Activated effector memory CD4-positive, alpha-beta T cell treated with Interleukin-2 at 50 U/mL for 16 hours (primary cell): ENCODE results near the gene STC2.

Source experiments
- DNase-seq: peaks from one replicate; pipeline ENCODE4 v3.0.0-alpha.2; 2020

The STC2 gene

DNA sequence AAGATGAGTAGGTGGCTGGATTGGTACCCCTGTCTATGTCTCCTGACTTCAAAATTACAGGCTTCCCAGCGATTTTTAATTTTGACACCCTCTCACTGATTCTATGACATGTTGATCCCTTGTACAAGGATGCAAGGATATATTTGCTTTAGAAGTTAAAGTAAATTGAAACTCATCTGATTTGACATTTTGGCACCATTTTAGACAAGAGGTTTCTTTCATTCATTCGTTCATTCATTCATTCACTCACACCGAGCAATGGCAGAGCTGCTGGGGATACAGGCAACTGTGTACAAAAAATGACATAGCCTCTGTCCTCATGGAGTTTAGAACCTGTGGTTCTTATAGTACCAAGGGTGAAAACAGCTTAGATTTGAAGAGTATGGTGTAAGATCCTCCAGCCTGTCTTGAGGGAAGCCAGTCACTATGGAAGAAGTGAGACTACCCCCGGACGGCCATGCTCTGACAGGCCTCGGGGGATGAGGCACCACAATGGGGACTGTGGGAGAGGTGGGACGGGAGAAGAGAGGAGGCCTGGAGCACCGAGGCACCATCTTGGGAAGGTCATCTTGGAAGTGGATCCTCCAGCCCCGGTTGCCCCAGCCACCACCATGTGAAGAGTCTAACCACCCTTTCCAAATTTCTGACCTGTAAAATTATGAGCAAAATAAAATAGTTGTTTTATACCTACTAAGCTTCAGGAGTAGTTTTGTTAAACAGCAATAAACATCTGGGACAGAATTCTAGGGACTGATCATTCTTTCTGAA is 16.2 kb downstream of the STC2 start:
- no peak for DNase-seq

DNA sequence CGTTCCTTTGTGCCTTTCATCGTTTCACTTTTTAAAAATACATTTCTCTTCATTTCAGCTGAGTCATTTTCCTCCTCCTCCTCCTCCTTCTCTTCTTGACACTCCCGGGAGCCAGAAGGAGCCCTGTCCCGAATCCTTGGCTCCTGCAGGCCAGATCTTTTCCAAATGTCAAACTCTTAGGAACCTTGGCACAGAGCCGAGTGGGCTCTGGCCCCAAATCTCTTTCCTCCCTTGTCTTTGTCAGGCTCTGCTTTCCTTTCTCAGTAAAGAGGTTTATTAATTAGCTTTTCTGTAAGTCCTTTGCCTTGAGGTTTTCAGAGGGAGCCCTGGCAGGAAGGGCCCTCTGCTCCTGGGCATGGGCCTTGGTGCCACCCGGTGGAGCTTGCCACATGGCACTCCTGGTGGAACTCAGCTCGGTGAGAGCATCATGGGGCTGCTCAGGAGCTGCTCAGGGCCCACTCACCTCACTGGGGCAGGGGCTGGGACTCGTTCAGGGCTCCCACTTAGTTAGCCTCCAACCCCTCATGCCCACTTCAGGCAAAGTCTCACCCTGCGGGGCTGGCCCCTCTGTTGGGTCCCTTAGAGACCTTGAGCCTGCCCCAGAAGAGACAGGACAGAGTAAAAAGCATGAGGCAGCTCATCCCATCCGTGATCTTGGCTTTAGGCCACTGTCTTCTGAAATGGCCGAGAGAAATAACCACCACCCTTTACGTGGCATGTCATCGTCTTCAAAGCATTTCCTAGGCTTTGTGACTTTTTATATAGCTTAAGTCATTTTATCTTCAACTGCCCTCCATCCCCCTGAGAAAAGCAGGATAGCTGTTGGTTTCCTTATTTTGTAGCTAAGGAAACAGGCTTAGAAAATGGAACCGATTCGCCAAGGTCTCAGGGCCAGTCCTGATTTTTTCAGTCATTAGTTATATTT is 17.1 kb downstream of the STC2 start:
- DNase-seq: no peak

DNA sequence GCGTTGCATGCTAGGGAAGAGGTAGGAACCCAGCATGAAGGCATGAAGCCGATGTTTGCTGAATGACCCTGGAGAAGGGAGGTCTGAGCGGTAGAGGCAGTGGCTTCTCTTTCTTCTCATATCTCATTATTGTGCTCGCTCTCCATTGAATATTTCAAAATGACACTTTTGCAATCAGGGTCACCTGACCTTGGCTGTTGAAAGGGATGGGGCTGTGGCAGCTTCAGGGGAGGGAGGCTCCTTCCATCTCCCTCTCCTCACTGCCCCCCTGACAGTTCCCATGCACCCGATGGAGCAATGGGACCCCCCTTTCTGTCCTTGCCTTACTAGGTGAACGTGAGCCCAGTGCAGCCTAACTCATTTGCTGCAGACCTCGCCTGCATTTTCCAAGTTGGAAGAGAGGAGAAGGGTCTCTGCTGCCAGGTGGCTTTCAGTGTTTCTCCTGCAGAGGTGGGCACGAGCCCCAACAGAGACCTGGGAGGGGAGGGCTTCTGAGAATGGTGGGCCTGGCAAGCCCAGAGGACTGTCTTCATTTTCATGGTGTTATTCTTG is 17.9 kb downstream of the STC2 start:
- no peak for DNase-seq

DNA sequence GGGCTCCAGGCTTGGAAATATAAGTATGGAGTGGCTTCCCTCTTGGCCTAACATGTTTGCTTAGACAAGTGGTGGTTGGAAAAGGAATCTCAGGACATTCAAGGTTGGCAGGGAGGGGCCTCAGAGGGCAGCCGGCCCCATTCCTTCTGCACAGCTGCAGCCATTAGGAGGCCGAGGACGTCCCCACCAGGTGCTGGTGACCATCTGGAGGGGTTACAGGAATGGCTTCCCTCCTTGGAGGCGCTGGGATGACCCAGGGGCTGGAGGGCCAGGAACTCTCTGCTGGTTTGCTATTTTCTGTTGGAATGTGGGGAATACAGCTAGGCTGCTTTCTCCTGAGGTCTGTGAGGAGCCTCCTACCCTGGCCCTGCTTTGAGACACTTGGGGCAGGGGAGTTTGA is 18.5 kb downstream of the STC2 start:
- DNase-seq: no peak

DNA sequence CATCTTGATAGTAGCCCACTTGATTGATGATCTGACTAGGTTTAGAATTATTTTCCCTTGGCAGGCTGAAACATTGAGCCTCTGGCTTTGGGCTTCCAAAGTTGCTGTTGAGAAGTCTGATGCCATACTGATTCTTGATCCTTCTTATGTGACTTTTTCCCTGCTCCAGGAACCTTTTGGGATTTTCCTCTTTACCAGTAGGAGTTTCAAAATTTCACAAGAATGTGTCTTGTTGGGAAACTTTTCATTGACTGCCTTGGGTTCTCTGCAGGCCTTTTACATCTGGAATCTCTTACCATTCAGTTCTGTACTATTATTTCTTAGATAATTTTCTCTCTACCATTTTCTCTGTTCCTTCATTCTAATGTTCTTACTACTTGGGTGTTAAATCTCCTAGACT is 20.0 kb downstream of the STC2 start:
- DNase-seq: no peak

DNA sequence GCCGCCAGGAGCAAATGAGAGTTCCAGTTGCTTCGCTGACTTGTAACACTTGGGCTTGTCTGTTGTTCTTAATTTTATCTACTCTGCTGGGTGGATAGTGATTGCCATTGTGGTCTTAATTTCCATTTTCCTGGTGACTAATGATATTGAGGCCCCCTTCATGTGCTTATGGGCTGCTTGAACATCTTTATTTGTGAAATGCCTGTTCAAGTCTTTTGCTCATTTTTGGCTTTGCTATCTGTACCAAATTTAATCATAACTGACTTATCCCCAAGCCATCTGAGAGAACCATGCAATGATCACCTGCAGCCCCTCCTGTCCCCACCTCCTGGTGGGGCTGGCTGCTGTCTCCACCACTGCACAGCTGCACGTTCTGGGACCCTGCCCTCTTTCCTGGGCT is 20.5 kb downstream of the STC2 start:
- DNase-seq: no peak

DNA sequence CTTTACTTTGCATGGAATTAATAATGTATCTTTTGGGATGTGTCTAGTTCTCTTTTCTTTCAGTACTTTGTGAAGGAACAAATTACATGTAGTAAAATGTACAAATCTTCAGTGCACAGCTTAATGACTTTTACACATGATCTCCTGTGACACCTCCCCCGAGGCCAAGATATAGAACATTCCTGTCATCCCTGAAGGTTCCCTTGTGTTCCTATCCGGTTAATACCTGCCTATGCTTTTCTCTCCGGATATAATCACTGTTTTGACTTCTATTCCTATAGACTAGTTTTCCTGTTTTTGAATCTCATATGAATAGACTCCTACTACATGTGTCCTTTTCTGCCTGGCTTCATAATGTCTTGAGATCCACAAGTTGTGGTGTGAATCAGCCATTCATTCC is 21.5 kb downstream of the STC2 start:
- DNase-seq: no peak

DNA sequence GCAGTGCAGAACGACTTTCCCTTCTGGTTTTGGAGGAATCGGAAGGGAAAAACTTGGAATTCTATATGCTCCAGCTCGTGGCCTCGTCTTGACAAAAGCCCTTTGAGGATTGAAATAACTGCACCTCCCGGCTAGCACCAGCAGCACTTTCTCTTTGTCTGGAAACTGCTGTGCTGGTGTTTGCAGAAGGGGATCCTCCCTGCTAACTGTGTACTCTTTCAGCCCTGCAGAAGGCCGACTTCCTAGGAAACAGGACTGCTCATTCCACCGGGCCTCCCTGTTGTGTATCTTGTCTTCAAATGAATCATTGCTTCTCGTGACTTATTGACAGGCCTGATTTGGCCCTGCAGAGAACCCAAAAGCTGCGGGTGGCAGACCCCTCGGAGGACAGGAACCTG is 23.6 kb downstream of the STC2 start:
- no peak for DNase-seq

DNA sequence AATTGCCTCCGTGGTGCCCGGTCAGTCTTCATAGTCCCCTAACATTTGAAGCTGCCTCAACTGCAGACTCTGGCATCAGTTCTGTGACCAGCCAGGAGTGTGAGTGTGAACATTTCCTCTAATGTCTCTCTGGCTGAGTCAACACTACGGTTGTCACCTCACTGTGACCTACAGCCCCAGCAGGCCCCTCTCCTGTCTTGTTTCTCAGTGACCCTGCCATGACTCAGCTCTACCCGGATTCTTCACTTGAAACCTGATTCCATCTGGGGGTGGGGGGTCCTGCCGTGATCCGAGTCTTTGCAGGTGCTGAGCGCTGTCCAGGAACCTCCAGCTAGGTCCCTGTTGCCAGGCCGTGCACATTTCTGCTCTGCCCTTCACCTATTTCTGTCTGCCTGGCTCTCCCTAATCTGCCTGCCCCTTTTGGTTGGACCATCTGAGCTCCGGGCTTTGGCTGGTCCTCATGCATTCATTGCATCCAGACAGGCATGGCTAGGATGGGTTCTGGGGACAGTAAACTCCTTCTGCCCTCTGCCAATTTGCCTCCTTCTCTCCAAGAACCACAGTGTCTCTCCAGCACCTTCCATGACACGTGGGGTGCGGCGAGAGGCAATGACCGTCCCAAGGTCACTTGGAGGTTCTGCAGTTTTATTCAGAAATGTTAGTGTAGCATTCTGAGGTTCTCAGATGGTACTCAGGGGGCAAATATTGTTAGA is 24.2 kb downstream of the STC2 start:
- no peak for DNase-seq

DNA sequence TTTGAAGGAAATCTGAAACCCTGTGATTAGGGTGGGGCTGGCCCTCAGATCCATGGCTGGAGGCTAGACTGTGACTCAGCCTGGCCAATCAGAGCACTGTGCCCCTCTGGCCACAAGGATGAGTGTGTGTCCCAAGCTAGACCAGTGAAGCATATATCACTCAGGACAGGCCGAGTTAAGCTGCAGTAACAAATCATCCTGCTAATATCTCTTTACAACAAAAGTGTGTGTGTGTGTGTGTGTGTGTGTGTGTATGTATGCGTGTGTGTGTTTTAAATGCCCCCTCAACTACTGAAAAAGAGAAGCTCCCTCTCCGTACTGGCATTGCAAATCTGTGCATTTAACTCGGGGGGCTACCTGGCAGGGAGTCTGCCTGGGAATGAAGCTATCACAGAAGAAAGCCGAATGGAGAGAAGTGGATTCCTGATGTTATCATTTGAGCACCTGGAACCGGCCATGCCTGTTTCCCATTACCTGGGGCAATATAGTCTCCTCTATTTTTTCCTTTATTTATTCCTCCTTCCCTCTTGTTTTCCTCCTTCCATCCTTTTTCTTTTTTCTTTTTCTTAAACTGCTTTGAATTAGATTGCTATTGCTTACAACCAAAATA is 25.6 kb downstream of the STC2 start:
- no peak for DNase-seq

DNA sequence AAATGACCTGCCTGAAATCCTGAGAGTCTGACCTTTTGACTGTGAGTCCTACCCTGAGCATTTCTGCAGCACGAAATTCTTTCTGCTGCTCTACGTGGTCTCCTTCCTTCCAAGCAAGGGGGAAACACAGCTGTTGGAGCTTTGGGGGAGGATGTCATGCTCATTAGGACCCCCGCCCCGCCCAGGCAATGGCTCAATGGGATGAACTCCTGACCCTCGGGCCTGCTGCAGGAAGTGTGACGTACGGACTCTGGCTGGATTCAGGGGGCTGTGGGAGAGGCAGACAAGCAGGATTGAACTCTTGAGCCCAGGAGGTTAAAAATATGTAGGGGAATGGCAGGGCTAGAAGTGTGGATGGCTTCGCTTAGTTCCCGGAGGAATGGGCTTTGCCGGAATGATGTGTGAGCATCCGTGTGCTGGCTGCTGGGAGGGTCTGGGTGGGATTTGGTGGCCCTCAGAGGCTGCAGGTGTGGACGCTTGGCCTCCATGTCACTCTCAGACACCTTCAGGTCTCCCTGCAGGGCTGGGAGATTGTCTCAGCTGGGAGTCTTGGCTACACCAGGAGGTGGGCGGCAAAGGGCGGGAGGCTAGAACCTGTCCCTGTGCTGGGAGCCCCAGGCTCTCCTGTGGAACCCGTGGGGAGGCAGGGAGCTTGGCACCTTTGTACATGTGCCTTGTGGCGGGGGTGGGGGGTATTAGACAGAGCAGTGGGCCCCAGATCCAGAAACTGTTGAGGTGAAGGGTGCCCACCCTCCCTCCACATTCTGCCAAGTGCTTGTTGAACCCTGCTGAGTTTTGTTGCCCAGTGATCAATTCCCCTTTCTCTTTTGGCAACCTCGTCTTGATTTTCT is 26.3 kb downstream of the STC2 start:
- DNase-seq: no peak

DNA sequence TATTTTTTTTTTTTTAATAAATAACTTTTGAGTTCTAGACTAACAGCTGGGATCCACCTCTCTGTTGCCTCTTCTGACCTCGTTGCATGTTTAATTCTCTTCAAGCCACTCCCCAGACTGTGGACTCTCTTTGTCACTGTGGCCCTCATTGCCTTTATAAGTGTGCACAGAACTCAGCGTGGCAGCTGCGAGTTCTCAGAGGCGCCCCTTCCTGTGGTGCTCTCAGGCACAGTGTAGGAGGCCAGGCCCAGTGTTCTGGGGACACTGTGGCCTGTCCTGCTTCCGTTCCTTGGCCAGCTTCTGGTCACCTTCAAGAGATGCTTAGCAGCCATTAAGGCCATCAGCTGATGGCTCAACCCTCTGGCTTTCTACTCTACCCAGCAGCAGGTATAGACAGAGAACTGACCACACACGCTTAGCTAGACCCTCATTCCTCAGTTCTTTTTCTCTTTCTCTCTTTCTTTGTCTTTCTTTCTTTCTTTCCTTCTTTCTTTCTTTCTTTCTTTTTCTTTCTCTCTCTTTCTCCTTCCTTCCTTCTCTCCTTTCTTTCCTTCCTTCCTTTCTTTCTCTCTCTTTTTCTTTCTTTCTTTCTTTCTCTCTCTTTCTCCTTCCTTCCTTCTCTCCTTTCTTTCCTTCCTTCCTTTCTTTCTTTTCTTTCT is 27.7 kb downstream of the STC2 start:
- no peak for DNase-seq

DNA sequence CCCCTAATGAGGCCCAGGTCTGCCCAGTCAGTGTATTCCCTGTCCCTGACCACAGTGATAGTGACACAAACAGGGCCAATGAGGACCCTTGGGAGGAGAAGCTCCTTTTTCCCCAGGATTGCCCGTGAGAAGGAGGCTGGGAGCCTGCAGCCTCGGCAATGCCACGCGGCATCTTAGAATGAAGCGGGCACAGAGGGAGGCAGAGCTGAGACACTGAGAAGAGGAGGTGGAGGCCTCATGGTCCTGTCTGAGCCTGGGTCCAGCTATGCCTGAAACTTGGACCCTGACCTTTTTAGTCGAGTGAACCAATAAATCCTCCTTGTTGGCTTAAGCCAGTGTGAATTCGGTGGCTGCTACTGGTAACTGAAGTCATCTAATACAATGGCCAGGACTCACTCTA is 28.4 kb downstream of the STC2 start:
- no peak for DNase-seq

DNA sequence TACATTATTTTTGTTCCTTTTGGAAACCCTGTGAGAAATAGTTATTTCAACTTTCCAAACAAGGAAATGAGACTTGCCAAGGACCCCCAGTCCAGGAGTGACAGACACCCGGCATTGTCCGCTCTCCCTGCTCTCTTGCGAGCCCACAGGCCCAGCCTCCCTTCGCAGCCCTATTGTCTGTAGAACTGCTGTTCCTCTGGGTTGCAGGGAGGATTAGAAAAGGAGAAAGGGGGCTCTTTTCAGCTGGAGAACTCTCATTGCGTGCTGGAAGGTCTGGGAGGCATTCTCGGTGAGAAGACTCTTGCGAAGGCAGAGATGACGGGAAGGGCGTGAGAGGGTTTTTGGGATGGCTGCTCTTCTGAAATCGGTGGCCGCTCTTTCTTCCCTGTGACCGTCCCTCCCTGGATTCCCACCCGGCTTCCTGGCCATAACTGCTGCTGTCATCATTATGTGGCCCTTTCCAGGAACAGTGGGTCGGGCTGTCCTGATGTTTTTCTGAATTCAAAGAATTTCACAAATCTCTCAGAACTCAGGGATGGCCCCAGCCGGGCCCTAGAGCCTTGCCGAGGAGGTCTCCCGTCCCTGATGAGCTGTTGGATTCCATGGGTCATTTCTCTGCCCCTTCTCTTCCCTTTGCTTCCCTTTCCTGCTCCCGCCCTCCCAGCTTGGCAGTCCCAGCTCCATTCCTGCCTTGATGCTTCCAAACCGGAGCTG is 29.8 kb downstream of the STC2 start:
- no peak for DNase-seq

DNA sequence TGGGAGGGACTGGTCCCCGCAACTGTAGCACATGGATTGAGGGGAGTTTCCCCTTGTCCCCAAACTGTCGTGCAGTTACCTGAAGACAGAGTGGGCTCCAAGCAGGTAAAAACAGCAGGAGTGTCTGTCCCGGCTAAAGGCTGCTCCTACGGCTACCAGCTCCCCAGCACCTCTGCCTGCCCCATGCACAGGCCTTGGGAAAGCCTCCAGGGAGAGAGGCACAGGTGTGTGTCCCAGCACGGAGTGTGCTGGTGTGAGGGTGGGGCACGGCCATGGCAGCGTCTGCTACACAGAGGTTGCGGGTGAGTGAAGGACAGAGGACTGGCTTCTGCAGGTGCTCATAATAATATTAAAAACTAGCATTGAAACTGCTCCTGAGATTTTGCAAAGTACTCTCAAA is 30.4 kb downstream of the STC2 start:
- DNase-seq: no peak

DNA sequence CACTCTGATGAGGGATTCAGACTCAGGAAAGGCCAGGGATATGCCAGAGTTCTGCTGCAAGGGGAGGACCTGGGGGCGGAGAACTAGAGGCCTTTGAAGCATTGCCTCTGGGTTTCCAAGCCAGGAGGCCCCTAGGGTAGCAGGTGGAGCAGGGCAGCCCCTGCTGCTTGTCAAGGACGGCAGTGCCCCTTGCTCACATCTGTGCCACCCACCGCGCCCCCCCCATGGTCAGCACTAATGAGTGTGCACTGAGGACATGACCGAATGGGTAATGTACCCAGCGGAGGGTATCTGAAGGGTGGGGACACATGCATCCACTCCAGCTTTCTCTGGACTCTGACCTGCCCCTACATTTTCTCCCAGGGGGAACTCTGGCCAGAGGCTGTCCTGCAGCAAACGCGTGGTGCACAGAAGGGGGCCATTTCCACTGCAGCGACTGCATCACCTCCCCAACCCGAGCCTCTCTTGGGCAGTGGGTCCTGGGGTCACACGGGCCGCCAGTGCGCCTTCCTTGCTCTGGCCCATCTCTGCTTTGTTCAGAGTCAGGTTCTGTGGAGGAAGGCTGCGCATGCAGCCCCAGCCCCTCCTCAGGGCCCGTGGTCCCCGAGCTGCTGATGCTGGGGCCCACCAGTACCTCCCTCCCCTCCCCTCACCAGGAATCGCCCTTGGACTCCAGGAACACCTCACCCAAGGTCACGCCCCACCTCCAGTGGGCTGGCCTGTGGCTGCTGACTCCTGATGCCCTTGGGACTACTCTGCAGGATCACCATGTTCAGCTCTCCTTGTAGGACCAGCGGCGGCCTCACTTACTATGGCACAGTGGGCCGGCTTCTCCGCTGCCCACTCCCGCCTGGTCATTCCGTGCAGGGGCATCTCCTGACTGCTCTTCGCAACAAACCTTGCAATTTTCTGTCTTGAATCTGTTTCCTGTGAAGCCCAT is 31.2 kb downstream of the STC2 start:
- no peak for DNase-seq

DNA sequence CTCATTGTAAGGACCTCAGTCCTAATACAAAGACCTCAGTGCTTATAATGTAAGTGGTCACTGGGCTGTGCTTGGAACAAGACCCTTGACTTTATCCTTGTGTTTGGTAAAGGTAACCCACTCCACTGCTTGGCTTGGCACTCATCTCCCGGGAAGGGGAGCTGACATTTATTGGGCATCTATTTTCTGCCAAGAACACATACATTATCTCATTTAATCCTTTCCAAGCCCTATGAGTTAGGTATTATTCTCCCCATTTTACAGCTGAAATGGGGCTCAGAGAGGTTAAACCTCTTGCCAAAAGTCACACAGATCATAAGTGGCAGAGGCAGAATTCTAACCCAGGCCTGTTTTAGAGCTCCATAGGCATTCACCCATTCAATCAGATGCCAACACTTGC is 32.4 kb downstream of the STC2 start:
- DNase-seq: no peak

DNA sequence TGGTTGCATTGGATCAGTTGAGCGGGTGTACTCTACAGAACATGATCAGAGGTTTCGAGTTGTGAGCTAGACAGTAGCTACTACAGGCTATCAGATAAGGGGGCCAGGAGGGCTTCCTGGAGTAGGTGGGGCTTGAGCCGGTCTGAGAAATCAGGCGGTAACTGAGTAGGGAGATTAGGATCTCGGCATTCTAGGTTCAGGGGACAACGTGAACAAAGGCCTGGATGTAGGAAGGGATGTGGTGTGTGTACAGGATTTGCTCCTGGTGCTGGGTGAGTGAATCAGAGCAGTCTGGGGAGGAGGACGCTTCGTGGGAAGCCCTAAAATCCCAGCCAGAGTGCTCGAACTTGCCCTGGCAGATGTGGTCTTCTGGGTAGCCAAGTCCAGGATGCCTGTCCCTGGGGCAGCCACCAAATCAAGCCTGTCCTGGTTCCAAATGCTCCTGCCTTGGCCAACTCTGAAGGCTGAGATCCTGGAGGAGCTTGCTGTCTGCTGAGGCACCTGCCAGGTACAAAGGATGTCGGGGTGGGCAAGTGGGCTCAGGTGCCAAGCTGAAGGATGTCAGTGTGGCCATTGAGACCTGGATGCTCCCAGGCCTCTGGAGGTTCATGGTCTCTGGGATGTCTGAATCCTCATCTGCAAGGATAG is 33.4 kb downstream of the STC2 start:
- DNase-seq: no peak
